Neural cell (in vitro differentiated cells): ENCODE results near the gene PUSL1.

ENCODE experiments used
- EZH2 ChIP-seq: fragments of 200-600, 300-800 bp; shearing (Covaris generic), sonication (generic); IDR thresholded peaks from 2 replicates; pipeline ENCODE4 v1.6.1; 2014; ENCODE audit warnings: antibody characterized with exemption, low read length, borderline replicate concordance, mild to moderate bottlenecking; ENCODE audit not compliant: insufficient read depth, poor library complexity, severe bottlenecking
- POLR2AphosphoS5 ChIP-seq: IDR thresholded peaks from 2 replicates; pipeline ENCODE4 v1.6.1; 2012
- RAD21 ChIP-seq: fragments of 450-650 bp; conservative IDR thresholded peaks from 2 replicates; pipeline ENCODE4 v1.6.1; 2014; ENCODE audit warnings: antibody characterized with exemption, mild to moderate bottlenecking, moderate library complexity
- TAF1 ChIP-seq: IDR thresholded peaks from 2 replicates; pipeline ENCODE4 v1.6.1; 2012; ENCODE audit warnings: low read depth
- TF ChIP-seq, protein P1 (sequence below): fragments of 450-650 bp; IDR thresholded peaks from 2 replicates; pipeline ENCODE4 v1.5.1; 2014; ENCODE audit warnings: antibody characterized with exemption, mild to moderate bottlenecking, moderate library complexity; ENCODE audit not compliant: poor library complexity, severe bottlenecking

DNA sequence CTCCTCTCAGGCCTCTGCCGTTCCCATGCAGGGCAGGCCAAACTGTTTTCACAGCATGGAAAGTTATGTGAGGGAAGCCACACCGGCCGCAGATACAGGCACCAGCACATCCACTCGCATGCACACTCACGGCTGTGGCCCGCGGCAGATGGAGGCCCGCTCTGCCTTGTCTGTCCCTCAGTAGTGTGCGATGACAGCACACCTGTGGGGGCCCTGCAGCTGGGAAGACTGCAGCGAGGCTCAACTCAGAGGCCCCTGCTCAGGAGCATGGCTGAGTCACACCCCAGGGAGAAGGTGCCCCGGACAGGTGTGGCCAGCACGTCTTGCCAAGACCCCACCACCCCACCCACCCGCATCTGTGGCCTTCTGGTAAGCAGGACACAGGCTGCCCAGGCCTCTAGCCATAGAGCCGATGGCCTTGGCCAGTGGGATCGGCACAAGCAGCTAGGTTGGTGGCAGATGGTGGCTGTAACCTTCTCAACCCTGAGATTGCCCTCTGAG is 33.4 kb upstream of the PUSL1 start:
- TF ChIP-seq, protein P1, sequence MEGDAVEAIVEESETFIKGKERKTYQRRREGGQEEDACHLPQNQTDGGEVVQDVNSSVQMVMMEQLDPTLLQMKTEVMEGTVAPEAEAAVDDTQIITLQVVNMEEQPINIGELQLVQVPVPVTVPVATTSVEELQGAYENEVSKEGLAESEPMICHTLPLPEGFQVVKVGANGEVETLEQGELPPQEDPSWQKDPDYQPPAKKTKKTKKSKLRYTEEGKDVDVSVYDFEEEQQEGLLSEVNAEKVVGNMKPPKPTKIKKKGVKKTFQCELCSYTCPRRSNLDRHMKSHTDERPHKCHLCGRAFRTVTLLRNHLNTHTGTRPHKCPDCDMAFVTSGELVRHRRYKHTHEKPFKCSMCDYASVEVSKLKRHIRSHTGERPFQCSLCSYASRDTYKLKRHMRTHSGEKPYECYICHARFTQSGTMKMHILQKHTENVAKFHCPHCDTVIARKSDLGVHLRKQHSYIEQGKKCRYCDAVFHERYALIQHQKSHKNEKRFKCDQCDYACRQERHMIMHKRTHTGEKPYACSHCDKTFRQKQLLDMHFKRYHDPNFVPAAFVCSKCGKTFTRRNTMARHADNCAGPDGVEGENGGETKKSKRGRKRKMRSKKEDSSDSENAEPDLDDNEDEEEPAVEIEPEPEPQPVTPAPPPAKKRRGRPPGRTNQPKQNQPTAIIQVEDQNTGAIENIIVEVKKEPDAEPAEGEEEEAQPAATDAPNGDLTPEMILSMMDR: no peak
- no peak for TF ChIP-seq RAD21
- TF ChIP-seq TAF1: no peak
- TF ChIP-seq POLR2AphosphoS5: no peak
- no peak for TF ChIP-seq EZH2
